CD4-positive, alpha-beta memory T cell (primary cell): ENCODE results near the gene PIK3IP1. TPM values are rescaled to one million over a fixed set of nuclear protein-coding genes. Genes with fewer than 3 reads are reported as not detected.

Experiments
- CTCF ChIA-PET: fragments of 350-600 bp; sonication (Branson Sonifier 250); formaldehyde crosslinking; loops from one replicate; lab custom pipeline; 2021; ENCODE audit warnings: inconsistent platforms; ENCODE audit not compliant: partially characterized antibody; lab: Charles Lee
- POLR2A ChIA-PET: fragments of 350-600 bp; sonication (Branson Sonifier 250); formaldehyde crosslinking; loops from one replicate; lab custom pipeline; 2021; ENCODE audit not compliant: partially characterized antibody; lab: Charles Lee
- DNase-seq, 5 donors: peaks; one replicate each; pipeline versions ENCODE4 v3.0.0 to v3.0.0-alpha.2; 2020 to 2022; ENCODE audit warnings: mixed read lengths in 1 of 5
- H3K27ac ChIP-seq: one replicate; pipeline ENCODE4 v1.7.0; 2013; ENCODE audit warnings: low read depth, low read length
- H3K27me3 ChIP-seq: 2 replicates; pipeline ENCODE4 v1.7.0; 2013; ENCODE audit warnings: mild to moderate bottlenecking, low read length, moderate library complexity; ENCODE audit not compliant: insufficient read depth
- H3K36me3 ChIP-seq: 2 replicates; pipeline ENCODE4 v1.7.0; 2013; ENCODE audit warnings: mild to moderate bottlenecking, low read length, moderate library complexity; ENCODE audit not compliant: insufficient read depth
- H3K4me1 ChIP-seq: 2 replicates; pipeline ENCODE4 v1.7.0; 2013; ENCODE audit warnings: mild to moderate bottlenecking, low read length, moderate library complexity; ENCODE audit not compliant: insufficient read depth
- H3K4me3 ChIP-seq, 2 donors: one replicate each; pipeline ENCODE4 v1.7.0; 2013; ENCODE audit warnings: low read length in 2 of 2, mild to moderate bottlenecking in 1 of 2
- H3K9me3 ChIP-seq, 2 donors: one replicate each; pipeline ENCODE4 v1.7.0; 2013; ENCODE audit warnings: low read length in 2 of 2, control low read depth in 1 of 2; ENCODE audit not compliant: control insufficient read depth in 1 of 2
- H3K27ac Mint-ChIP-seq, 7 donors: one replicate each; pipeline ENCODE4 v1.8.0; 2020 to 2021; ENCODE audit warnings: mixed read lengths in 7 of 7, mild to moderate bottlenecking in 6 of 7, inconsistent platforms in 3 of 7, moderate library complexity in 3 of 7
- H3K27me3 Mint-ChIP-seq, 2 donors: one replicate each; pipeline ENCODE4 v1.8.0; 2020 to 2021; ENCODE audit warnings: mixed read lengths in 2 of 2
- H3K36me3 Mint-ChIP-seq, 2 donors: one replicate each; pipeline ENCODE4 v1.8.0; 2020 to 2021; ENCODE audit warnings: mixed read lengths in 2 of 2, inconsistent platforms in 1 of 2, mild to moderate bottlenecking in 1 of 2
- H3K4me1 Mint-ChIP-seq, 4 donors: one replicate each; pipeline ENCODE4 v1.8.0; 2020 to 2021; ENCODE audit warnings: mixed read lengths in 4 of 4, mild to moderate bottlenecking in 1 of 4
- H3K4me3 Mint-ChIP-seq, 8 donors: one replicate each; pipeline ENCODE4 v1.8.0; 2020 to 2021; ENCODE audit warnings: mixed read lengths in 8 of 8, mild to moderate bottlenecking in 7 of 8, moderate library complexity in 6 of 8, inconsistent platforms in 3 of 8
- H3K9me3 Mint-ChIP-seq, 8 donors: one replicate each; pipeline ENCODE4 v1.8.0; 2020 to 2021; ENCODE audit warnings: mixed read lengths in 8 of 8, mild to moderate bottlenecking in 5 of 8, inconsistent platforms in 3 of 8, moderate library complexity in 1 of 8
- intact Hi-C: fragments of 100-400 bp; cut with micrococcal nuclease; formaldehyde crosslinking; loops from one replicate; pipeline ENCODE4 v1.15.1; 2023
- polyA plus RNA-seq, 2 donors: library from polyadenylated mRNA; unstranded; fragments of 300-500 nt; fragmentation: Illumina TruSeq; gene quantifications; one replicate each; pipeline ENCODE4 v1.2.3, GENCODE V29; 2021
- total RNA-seq, 2 experiments: library from RNA; stranded (reverse); gene quantifications; one replicate each; pipeline ENCODE4 v1.2.3, GENCODE V29; 2021

PIK3IP1 gene
- total and polyA plus RNA-seq, 4 experiments from 2014 or later: 399 to 473 (median 414) TPM

- ChIA-PET CTCF (interaction anchor here (0.8 to 12.3 kb wide), 21 partner anchors 8 to 163 kb away, joined by 3 to 140 read pairs (median 10); partner anchors contain the start of genes LIMK2, PIK3IP1 and SELENOM), POLR2A (interaction anchor here (0.6 to 17.9 kb wide), 7 partner anchors 7 to 1784 kb away, joined by 3 to 1203 read pairs (median 20); partner anchors contain the start of genes LIMK2 and PIK3IP1)
- no peaks in the 10 kb centered on the region for H3K9me3 Mint-ChIP-seq
- intact Hi-C loops: no loop called here
- peak overlapping the region; percentile 25 to 91 (median 81) for H3K27ac Mint-ChIP-seq
- DNase-seq: no peak
- Histone ChIP-seq H3K27me3 (no peaks in the 10 kb centered on the region), H3K4me3 (no peak overlapping the region), H3K27ac (no peak overlapping the region), H3K9me3 (no peaks in the 10 kb centered on the region), H3K36me3 (peaks cover 27% of the 10 kb centered on the region), H3K4me1 (peaks cover 40% of the 10 kb centered on the region)
- H3K27me3 Mint-ChIP-seq: no peaks in the 10 kb centered on the region
- no peak overlapping the region for H3K4me3 Mint-ChIP-seq
- peaks cover 30 to 63% (median 43%) of the 10 kb centered on the region in 4 donors for H3K4me1 Mint-ChIP-seq
- H3K36me3 Mint-ChIP-seq: peaks cover 28 to 69% of the 10 kb centered on the region in 2 donors
These were observed 21.3 kb downstream of the PIK3IP1 start for GRCh38 chr22:31271026-31271425.

- no peak overlapping the region for H3K27ac ChIP-seq
- Mint-ChIP-seq H3K9me3 (no peaks in the 10 kb centered on the region), H3K27me3 (no peaks in the 10 kb centered on the region), H3K4me3 (peak overlapping the region in 1 of 8 donors; percentile 7), H3K27ac (peak overlapping the region; percentile 58 to 95 (median 80)), H3K4me1 (peaks cover 28 to 53% (median 41%) of the 10 kb centered on the region in 4 donors), H3K36me3 (peaks cover 29 to 68% of the 10 kb centered on the region in 2 donors)
- ChIA-PET POLR2A (interaction anchor here (0.6 to 17.9 kb wide), 7 partner anchors 8 to 241 kb away, joined by 3 to 1203 read pairs (median 20); partner anchors contain the start of genes LIMK2 and PIK3IP1), CTCF (interaction anchor here (0.8 to 12.3 kb wide), 14 partner anchors 9 to 162 kb away, joined by 3 to 140 read pairs (median 15); partner anchors contain the start of genes LIMK2, PIK3IP1 and SELENOM)
- intact Hi-C loops: no loop called here
- H3K4me3 ChIP-seq: no peak overlapping the region
- DNase-seq: no peak
- peaks cover 22% of the 10 kb centered on the region for H3K36me3 ChIP-seq
- no peaks in the 10 kb centered on the region for H3K27me3 ChIP-seq
- H3K9me3 ChIP-seq: no peaks in the 10 kb centered on the region
- H3K4me1 ChIP-seq: peaks cover 30% of the 10 kb centered on the region
These were observed 22.3 kb downstream of the PIK3IP1 start for GRCh38 chr22:31269892-31270579.

DNA sequence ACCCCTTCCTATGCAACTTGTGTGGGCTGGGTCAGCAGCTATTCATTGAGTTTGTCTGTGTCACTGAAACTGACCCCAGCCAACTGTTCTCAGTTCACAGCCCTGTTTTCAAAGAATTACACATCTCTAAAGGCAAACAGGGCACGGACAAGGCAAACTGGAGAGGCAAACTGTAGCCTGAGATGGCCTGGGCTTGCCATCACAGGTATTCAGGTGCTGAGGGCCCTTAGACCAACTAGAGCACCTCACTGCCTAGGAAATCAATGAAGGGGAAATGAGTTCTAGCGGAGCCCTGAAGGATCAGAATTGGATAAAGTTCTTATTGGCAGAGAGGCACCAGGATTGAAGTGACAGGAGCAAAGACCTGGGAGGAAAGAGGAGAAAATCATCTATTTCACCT, 24.0 kb downstream of the PIK3IP1 start:
- peaks cover 26 to 46% (median 33%) of the 10 kb centered on the region in 4 donors for H3K4me1 Mint-ChIP-seq
- H3K36me3 ChIP-seq: peaks cover 27% of the 10 kb centered on the region

GRCh38 chr22:31263896-31264640, 28.2 kb downstream of the PIK3IP1 start:
- H3K27me3 Mint-ChIP-seq: no peaks in the 10 kb centered on the region
- Histone ChIP-seq H3K4me3 (no peak overlapping the region), H3K27me3 (no peaks in the 10 kb centered on the region), H3K4me1 (no peaks in the 10 kb centered on the region), H3K27ac (no peak overlapping the region), H3K36me3 (peaks cover 54% of the 10 kb centered on the region), H3K9me3 (no peaks in the 10 kb centered on the region)
- H3K4me1 Mint-ChIP-seq: peaks cover 4 to 10% (median 6%) of the 10 kb centered on the region in 4 donors
- H3K27ac Mint-ChIP-seq: peak overlapping the region in 2 of 7 donors; percentile 79 to 92
- H3K36me3 Mint-ChIP-seq: peaks cover 57 to 74% of the 10 kb centered on the region in 2 donors
- ChIA-PET CTCF (interaction anchor here (1.6 kb wide), 1 partner anchor 9 kb away, joined by 13 read pairs; no protein-coding TSS in a partner anchor), POLR2A (interaction anchor here (2.6 kb wide), 1 partner anchor 12 kb away, joined by 5 read pairs; no protein-coding TSS in a partner anchor)
- intact Hi-C loops: no loop called here
- H3K4me3 Mint-ChIP-seq: no peak overlapping the region
- no peaks in the 10 kb centered on the region for H3K9me3 Mint-ChIP-seq
- no peak for DNase-seq

More for the DNA sequence above, 24.0 kb downstream of the PIK3IP1 start:
- DNase-seq: no peak
- ChIA-PET CTCF (interaction anchor here (7.8 to 12.3 kb wide), 3 partner anchors 12 to 44 kb away, joined by 71 to 140 read pairs (median 114); partner anchors contain the start of gene PIK3IP1), POLR2A (interaction anchor here (0.6 to 6.2 kb wide), 3 partner anchors 10 to 672 kb away, joined by 3 to 39 read pairs (median 3); partner anchors contain the start of gene SELENOM)
- Mint-ChIP-seq H3K9me3 (no peaks in the 10 kb centered on the region), H3K36me3 (peaks cover 31 to 62% of the 10 kb centered on the region in 2 donors), H3K27me3 (no peaks in the 10 kb centered on the region), H3K4me3 (no peak overlapping the region), H3K27ac (peak overlapping the region in 6 of 7 donors; percentile 54 to 87 (median 73))
- Histone ChIP-seq H3K4me3 (no peak overlapping the region), H3K27me3 (no peaks in the 10 kb centered on the region), H3K4me1 (peaks cover 23% of the 10 kb centered on the region), H3K27ac (no peak overlapping the region), H3K9me3 (no peaks in the 10 kb centered on the region)
- intact Hi-C loops: no loop called here

GRCh38 chr22:31262312-31263133, 29.8 kb downstream of the PIK3IP1 start:
- ChIA-PET CTCF (interaction anchor here (1.0 to 1.6 kb wide), 5 partner anchors 9 to 51 kb away, joined by 3 to 13 read pairs (median 5); no protein-coding TSS in a partner anchor), POLR2A (interaction anchor here (0.6 to 2.6 kb wide), 5 partner anchors 10 to 30 kb away, joined by 3 to 5 read pairs (median 3); no protein-coding TSS in a partner anchor)
- Mint-ChIP-seq H3K27ac (peak overlapping the region in 3 of 7 donors; percentile 32 to 65 (median 41)), H3K27me3 (no peaks in the 10 kb centered on the region), H3K36me3 (peaks cover 55 to 73% of the 10 kb centered on the region in 2 donors), H3K4me3 (no peak overlapping the region), H3K9me3 (no peaks in the 10 kb centered on the region), H3K4me1 (peaks cover 0 to 10% (median 6%) of the 10 kb centered on the region in 4 donors)
- Histone ChIP-seq H3K27me3 (no peaks in the 10 kb centered on the region), H3K4me1 (no peaks in the 10 kb centered on the region), H3K36me3 (peaks cover 53% of the 10 kb centered on the region), H3K9me3 (no peaks in the 10 kb centered on the region), H3K4me3 (no peak overlapping the region), H3K27ac (no peak overlapping the region)
- no peak for DNase-seq
- intact Hi-C loops: no loop called here

- Mint-ChIP-seq H3K4me3 (no peak overlapping the region), H3K36me3 (peaks cover 42 to 60% of the 10 kb centered on the region in 2 donors), H3K9me3 (no peaks in the 10 kb centered on the region), H3K4me1 (peaks cover 2 to 11% (median 6%) of the 10 kb centered on the region in 4 donors), H3K27me3 (no peaks in the 10 kb centered on the region), H3K27ac (peak overlapping the region in 6 of 7 donors; percentile 2 to 59 (median 30))
- H3K9me3 ChIP-seq: no peaks in the 10 kb centered on the region
- no peaks in the 10 kb centered on the region for H3K27me3 ChIP-seq
- no peak for DNase-seq
- H3K4me3 ChIP-seq: no peak overlapping the region
- peaks cover 36% of the 10 kb centered on the region for H3K36me3 ChIP-seq
- H3K4me1 ChIP-seq: no peaks in the 10 kb centered on the region
- no peak overlapping the region for H3K27ac ChIP-seq
- ChIA-PET CTCF (interaction anchor here (1.2 kb wide), 1 partner anchor 49 kb away, joined by 3 read pairs; no protein-coding TSS in a partner anchor), POLR2A (no interaction called here)
- intact Hi-C loops: no loop called here
These were observed 31.8 kb downstream of the PIK3IP1 start for GRCh38 chr22:31260474-31260856.
